Astrocyte of the spinal cord (primary cell): ENCODE results near the gene PRKAR2B.
"Not testable (repeated sequence)": the region's sequence is repeated elsewhere in the genome, so short reads cannot be mapped to it uniquely, and the experiment has no call there.

Experiments
- DNase-seq: peaks from one replicate; pipeline ENCODE4 v3.0.0; 2011; ENCODE audit warnings: low read depth, low spot score
- H3K4me3 ChIP-seq: 2 replicates; pipeline ENCODE4 v1.5.1; 2011; ENCODE audit warnings: low read depth, mild to moderate bottlenecking, low read length, moderate library complexity
- in situ Hi-C: cut with HindIII; loops from 2 replicates; pipeline ENCODE4 v1.10.0; 2017; ENCODE audit warnings: low sequenced_read_pairs
- TF ChIP-seq, protein P1 (sequence below): IDR thresholded peaks from 2 replicates; pipeline ENCODE4 v1.5.1; 2012; ENCODE audit warnings: low read depth, mild to moderate bottlenecking, low read length, inconsistent platforms

PRKAR2B gene

DNA sequence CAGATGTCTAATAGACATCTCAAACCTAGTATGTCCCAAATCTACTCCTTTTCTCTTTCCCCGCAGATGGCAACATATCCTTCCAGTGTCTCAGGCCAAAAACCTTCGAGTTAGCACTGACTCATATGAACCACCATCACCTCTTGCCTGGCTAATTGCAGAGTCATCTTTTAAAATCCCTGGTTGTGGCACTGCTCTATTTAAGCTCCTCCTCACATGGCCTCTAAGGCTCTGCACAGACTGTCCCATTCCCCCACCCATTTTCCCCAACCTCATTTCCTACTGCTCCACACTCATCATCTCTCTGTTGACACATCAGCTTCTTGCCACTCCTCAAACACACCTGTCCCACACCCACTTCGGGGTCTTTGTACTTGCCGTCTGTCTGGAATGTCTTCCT, 107.5 kb downstream of the PRKAR2B start:
- peak; percentile 33 for DNase-seq
- in situ Hi-C loops, result no loop called here
- TF ChIP-seq, protein P1, sequence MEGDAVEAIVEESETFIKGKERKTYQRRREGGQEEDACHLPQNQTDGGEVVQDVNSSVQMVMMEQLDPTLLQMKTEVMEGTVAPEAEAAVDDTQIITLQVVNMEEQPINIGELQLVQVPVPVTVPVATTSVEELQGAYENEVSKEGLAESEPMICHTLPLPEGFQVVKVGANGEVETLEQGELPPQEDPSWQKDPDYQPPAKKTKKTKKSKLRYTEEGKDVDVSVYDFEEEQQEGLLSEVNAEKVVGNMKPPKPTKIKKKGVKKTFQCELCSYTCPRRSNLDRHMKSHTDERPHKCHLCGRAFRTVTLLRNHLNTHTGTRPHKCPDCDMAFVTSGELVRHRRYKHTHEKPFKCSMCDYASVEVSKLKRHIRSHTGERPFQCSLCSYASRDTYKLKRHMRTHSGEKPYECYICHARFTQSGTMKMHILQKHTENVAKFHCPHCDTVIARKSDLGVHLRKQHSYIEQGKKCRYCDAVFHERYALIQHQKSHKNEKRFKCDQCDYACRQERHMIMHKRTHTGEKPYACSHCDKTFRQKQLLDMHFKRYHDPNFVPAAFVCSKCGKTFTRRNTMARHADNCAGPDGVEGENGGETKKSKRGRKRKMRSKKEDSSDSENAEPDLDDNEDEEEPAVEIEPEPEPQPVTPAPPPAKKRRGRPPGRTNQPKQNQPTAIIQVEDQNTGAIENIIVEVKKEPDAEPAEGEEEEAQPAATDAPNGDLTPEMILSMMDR, result no peak
- no peak overlapping the region for H3K4me3 ChIP-seq

DNA sequence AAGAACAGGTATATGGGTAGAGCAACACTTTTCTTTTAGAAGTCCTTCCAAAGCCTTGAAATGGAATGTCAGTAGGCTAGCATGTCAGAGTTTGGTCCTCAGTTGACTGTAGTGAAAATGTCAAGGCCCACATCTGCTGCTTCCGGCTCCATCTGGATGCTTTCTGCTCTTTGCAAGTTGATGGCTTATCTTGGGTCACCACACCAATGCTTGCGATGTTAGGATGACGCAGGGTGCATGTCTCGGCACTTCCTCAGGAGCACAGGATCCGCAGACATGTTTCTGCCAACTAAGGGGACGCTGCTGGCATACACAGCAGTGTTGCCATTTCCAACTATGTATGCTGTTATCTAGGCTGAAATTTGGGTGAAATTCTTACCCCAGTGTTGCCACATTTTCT, 110.3 kb downstream of the PRKAR2B start:
- TF ChIP-seq, protein P1, result no peak

DNA sequence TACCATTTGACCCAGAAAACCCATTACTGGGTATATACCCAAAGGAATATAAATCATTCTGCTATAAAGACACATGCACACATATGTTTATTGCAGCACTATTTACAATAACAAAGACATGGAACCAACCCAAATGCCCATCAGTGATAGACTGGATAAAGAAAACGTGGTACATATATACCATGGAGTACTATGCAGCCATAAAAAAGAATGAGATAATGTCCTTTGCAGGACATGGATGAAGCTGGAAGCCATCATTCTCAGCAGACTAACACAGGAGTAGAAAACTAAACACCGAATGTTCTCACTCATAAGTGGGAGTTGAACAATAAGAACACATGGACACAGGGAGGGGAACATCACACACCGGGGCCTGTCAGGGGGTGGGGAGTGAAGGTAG, 111.2 kb downstream of the PRKAR2B start:
- H3K4me3 ChIP-seq, DNase-seq, in situ Hi-C loops: not testable (repeated sequence)

More for the DNA sequence above, 110.3 kb downstream of the PRKAR2B start:
- no peak for DNase-seq
- no peak overlapping the region for H3K4me3 ChIP-seq
- in situ Hi-C loops, result no loop called here

DNA sequence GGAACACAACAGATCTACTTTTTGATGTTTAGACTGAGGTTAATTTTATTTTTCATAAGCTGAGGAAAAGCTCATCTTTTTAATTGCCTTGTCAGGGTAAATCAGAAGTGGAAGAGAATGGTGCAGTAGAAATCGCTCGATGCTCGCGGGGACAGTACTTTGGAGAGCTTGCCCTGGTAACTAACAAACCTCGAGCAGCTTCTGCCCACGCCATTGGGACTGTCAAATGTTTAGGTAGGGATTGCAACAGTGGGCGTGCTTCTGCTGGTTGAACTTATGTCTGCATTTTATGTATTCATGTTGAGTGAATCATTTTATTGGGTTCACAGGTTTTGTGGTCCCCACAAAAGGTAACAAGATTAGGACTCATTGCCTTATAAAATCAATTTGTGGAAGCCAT, 112.6 kb downstream of the PRKAR2B start:
- no peak for DNase-seq
- TF ChIP-seq, protein P1, result no peak
- in situ Hi-C loops, result no loop called here
- no peak overlapping the region for H3K4me3 ChIP-seq

DNA sequence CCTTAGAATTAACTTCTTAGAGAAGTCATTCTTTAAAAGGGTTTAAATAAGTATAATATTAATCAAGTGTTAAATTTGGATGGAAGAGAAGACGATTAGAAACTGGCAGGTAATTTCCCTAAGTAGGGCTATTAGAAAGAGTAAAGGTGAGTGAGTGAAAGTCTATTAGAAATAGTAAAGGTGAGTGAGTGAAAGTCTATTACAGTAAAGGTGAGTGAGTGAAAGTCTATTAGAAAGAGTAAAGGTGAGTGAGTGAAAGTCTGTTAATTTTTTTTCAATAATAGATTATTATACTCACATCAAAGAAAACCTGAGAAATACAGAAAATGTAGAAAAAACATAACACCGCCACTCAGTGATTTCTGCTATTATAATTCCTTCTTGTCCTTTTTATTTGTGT, 113.5 kb downstream of the PRKAR2B start:
- DNase-seq, result no peak
- no peak overlapping the region for H3K4me3 ChIP-seq
- in situ Hi-C loops, result no loop called here
- TF ChIP-seq, protein P1, result no peak

DNA sequence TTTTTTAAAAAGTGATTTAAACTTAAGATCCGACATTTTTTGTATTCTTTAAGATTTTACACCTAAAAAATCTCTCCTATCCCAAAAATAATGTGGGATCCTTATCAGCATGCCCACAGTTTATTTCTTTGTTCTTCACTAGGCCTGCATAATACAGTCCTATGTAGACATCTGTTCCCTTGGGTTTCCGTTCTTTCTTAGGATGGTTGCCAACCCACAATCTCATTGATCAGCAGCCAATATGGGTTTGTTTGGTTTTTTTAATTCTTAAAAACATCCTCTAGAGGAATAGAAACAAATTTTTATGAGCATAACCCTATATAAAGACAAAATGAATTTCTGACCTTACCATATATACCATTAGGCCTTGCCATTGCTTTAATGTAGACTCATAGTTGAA, 115.9 kb downstream of the PRKAR2B start:
- TF ChIP-seq, protein P1, result no peak
- DNase-seq, result no peak
- H3K4me3 ChIP-seq, result no peak overlapping the region
- in situ Hi-C loops, result no loop called here

DNA sequence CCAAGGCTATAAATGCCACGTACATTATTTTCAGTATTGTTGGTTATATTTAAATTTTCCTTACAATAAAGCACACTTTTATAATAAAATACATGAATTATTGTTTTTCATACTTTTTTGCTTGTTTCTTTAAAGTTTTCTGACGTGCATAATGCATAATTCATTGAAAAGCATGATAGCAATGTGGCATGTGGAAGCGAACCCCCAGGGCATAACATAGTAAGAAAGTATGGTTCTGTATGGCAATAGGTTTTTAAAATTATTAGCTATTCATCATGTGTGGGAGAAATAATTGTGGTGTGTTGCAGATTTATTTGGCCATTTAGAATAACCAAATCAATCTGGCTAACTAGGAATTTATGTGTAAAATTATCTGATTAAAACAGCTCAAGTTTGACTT, 116.9 kb downstream of the PRKAR2B start:
- no peak for DNase-seq
- TF ChIP-seq, protein P1, result no peak
- in situ Hi-C loops, result no loop called here
- no peak overlapping the region for H3K4me3 ChIP-seq
